Astrocyte of the hippocampus (primary cell): ENCODE results near the gene EMID1.
A peak's percentile ranks its signal among the peaks of the same experiment; 100 is the strongest.

ENCODE experiments used
- DNase-seq: peaks from one replicate; pipeline ENCODE4 v3.0.0; 2011; ENCODE audit warnings: low read depth, low spot score

EMID1 gene

DNA sequence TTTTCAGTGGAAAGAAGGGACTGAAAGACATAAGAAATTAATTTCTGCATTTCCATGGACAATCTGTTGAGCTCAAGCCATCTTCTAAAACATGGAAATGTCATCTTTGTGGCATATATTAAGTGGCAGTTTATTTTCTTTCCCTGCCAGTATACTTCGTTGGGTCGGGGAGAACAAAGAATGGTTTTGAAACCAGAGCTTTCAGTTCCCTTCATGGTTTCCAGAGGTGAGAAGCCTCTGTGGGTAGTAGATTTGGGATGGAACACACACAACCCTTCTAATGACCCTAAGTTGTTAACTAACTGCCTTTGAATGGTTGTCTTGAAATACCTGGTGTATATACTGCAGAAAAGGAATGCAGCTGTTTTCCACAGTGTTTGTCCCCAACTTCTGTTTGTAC, 83.1 kb downstream of the EMID1 start:
- DNase-seq = no peak

DNA sequence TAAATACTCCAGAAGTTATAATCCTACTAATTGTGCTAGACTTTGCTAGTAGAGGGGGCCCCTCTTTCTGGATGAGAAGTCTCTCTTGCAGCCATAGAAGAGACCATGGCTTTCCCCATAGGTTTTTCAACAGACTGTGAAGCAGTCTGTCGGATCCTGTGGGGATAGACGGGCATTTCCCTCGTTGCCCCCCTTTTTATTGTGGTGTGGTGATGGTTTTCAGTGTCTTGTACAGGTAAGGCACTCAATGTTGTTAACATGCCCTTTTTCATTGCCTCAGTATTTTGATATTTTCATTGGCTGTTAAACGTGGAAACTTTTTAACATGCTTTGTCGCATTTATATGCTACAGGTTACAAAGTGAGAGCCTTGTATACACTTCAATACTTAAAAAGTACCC, 84.4 kb downstream of the EMID1 start:
- no peak for DNase-seq

DNA sequence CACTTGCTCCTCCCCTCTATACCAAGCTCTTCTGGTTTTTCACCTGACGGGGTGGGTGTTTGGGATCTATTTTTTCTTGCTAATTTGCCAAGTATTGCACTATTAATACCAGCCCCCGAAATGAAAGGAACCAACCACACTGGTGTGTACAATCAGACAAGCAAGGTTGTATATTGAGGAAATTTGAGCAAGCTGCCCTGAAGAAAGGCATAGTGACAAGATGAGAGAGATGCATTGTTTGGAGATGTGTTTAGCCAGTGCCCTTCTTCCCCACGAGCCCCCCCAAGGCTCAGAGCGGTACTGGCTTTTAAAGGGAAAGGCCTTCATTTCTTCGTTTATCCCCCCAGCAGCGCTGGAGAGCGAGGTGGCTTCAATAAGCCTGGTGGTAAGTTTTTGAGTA, 85.5 kb downstream of the EMID1 start:
- DNase-seq = no peak

DNA sequence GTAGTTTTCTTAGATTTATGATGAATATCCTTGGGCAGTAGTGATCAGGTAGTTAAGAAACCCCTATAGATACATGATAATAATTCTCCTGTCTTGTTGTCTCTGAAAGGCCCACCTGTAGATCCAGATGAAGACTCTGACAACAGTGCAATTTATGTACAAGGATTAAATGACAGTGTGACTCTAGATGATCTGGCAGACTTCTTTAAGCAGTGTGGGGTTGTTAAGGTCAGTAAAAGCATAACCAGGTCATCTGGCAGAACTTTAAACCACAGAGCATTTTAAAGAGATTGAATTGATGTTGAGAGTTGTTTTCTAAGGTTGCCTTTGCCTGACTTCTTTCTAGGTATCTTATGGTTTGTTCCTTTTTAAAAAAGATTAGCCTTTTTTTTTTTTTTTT, 86.7 kb downstream of the EMID1 start:
- DNase-seq = no peak

DNA sequence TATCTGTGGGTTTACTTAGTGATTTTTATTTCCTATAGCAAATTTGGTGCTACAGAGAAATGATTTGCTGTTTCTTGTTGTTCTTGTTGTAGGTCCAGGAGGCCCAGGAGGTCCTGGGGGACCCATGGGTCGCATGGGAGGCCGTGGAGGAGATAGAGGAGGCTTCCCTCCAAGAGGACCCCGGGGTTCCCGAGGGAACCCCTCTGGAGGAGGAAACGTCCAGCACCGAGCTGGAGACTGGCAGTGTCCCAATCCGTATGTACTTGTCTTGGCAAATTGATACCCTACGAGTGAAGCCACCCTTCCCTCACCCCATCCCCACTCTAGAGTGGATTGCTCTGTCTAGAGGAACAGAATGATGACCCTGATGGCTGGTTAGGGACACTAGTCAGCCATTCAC, 92.9 kb downstream of the EMID1 start:
- DNase-seq = no peak

DNA sequence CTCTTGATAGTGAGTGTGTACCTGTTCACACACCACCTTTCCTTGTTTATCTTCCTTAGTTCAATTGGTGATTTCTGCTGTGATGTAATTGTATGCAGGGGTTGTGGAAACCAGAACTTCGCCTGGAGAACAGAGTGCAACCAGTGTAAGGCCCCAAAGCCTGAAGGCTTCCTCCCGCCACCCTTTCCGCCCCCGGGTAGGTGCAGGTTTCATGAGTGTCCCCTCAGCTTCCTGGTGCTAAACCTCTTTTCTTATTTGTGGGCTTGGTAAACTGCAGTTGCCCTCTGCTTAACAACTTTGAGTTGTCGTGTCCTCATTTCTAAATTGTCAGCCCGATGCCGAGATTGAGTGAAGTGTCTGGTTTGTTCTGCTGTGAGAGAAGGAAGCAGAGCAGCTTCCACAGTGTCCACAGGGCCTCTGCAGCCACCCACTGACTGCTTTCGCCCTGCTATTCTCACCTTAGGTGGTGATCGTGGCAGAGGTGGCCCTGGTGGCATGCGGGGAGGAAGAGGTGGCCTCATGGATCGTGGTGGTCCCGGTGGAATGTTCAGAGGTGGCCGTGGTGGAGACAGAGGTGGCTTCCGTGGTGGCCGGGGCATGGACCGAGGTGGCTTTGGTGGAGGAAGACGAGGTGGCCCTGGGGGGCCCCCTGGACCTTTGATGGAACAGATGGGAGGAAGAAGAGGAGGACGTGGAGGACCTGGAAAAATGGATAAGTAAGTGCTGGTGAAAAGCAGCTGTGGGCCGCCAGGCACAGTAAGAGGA, 93.6 kb downstream of the EMID1 start:
- DNase-seq = no peak

DNA sequence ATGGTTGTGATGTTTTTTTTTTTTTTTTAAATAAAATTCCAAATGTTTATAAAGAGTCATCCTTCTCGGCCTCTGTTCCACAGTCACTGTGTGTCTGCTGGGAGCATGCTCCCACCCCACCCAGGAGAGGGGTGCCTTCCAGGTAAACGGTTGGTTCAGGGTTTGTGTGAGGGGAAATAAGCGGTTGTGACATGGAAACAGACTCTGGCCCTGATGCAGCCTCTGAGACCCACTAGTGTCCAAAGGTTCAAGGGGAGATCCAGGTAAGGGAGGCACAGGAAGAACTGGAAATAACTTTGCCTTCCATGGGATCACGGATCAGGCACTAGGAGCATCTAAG, 94.7 kb downstream of the EMID1 start:
- no peak for DNase-seq

DNA sequence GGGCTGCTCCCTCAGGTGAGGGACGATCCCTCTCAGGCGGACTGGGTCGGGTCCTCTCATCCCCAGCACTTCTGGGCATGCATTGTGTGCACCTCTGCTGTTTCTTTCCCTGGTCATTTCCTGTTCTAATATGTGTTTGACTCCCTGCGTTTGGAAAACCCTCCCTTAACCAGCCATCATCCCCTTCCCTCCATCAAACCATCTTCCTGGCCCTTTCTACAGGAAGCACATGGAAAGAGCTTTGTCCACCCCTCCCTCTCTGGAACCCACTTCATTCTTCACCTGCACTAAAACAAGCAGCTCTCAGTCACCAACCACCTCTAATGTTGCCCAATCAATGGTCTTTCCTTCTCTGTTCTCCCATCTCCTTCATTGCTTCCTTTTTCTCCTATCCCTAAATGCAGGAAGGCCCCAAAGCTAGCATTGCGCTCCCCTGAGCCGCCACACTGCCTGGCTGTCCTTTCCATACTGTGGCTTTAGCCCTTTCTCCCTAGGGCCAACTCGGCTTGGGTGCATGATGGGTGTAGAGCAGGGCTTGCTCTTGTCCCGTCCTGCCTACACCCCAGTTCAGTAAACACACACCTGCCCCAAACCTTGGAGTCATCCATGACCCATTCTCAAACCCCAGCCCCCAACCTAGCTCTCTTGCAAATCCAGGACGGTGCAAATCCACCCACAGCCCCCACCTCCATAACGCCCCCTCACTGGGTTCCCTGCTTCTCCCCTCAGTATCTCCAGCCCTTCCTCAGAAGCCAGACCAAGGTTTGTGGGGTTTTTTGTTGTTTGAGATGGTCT, 95.3 kb downstream of the EMID1 start:
- DNase-seq = no peak

DNA sequence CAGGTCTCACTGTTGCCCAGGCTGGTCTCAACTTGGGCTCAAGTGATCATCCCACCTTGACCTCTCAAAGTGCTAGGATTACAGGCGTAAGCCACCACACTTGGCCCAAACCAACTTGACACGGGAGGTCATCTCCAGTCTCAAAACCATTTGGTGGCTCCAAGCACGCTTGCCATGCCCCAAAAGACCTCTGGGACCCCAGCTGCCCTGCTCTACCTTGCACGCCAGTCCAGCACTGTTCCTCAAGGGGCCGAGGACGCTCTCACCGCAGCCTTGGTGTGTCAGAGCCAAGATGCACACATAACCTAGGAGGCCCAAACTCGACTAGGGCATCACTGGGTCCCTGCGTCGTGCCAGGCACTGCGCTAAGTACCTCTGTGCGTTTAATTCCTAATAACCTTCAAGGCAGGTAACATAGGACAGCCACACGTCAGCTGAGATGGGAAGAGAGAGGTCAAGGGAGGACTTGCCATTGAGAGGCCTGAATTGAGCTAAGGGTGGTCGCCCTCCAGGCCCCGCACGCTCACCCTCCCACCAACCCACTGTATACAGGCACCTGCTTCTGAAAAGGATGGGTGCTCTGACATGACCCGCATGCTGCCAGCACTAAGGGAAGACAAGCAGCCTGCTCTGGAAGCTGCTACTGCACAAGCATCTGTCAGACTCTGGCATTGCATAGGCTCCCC, 96.2 kb downstream of the EMID1 start:
- DNase-seq = no peak

DNA sequence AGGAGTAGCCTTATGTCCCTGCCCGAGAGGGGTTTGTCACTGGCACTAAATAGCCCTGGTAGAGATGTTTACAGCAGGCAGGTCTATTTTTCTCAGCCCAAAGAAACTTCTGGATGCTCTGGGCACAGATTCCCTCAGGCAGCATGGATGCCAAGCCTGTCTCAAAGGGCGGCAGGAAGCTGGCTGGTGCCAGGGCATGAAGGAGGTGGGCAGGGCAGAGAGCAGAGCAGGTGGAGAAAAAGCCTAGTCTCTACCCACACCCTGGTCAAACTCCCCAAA, 96.6 kb downstream of the EMID1 start:
- DNase-seq = no peak

DNA sequence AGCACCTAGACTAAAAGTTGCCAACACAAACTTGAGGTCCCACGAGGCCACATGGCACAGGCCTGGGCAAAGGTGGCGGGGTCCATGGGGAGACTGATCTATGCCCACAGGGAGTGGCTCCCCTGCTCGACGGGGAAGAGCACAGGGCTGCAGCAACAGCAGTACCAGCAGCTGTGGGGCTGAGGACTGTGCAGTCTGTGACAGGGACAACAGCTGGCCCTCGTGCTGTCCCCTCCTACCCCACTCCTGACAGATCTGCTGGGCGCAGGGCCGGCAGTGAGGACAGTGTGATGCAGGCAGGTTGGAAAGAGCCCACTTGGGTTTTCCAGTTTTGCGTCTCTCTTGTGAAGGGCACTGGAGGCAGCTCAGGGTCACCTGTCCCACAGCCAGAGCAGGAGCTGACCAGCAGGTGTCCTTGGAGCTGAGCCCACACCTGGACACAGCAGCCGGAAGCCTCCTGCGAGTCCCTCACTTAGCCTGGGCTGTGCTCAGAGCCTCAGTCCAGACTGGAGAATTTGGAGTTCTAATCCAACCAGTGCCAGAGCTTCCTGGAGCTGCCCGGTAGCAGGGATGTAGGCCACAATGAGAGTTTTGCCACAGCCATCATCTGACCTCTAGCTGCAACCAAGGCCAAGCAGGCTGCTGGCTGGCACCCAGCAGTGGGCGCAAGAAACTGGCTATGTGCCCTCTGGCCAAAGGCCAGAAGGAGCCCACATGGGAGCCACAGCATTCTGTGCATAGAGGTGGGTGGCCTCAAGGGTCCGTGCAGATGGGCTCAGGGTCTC, 97.2 kb downstream of the EMID1 start:
- DNase-seq = no peak

DNA sequence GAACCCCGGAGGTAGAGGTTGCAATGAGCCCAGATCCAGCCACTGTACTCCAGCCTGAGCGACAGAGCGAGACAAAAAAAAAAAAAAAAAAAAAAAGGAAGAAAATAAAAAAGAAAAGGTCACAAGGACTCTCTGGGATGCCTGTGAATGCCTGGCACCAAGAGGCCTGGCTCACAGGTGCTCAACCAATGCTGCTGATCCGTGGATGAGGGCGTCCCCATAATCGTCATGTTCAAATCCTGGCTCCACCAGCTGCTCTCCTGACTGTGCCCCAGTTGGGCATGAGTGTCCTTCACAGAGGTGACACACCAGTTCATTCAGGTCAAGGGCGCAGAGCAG, 100.1 kb downstream of the EMID1 start:
- DNase-seq = no peak

DNA sequence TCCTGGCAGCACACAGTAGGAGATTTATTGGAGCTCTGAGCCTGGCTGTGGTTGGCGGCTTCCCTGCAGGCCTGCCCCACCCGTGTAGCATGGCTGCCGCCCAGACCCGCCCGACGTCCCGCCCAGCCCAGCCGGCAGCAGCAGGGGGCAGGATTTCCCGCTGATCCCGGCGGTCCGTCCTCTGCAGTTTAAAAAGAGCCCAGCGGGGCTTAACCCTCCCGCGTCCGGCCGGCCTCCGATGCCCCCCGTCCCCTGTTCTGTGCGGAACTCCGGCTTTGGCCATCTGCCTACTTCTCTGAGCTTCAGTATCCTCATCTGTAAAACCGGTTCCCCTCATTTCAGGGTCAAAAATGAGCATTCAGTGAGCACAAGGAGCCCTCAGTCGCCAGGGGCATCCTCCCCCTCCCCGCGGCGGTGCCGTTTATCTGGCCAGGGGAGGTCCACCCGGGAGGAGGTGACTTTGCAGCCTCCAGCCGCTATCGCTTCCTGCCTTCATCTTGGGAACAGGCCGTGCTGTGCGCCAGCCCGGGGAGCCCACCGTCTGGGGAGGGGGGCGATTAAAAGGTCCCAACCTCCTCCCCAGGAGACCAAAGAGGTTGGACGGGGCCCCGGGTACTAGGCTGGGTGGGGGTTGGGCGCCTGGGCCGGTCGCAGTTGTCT, 100.6 kb downstream of the EMID1 start, which contains the start of gene GAS2L1:
Gene GAS2L1 (plus strand): TSS at position 476 of the 660 bp plus-strand sequence. CDS start 1,456 bp downstream, outside the sequence.
- peak; percentile 94 for DNase-seq

DNA sequence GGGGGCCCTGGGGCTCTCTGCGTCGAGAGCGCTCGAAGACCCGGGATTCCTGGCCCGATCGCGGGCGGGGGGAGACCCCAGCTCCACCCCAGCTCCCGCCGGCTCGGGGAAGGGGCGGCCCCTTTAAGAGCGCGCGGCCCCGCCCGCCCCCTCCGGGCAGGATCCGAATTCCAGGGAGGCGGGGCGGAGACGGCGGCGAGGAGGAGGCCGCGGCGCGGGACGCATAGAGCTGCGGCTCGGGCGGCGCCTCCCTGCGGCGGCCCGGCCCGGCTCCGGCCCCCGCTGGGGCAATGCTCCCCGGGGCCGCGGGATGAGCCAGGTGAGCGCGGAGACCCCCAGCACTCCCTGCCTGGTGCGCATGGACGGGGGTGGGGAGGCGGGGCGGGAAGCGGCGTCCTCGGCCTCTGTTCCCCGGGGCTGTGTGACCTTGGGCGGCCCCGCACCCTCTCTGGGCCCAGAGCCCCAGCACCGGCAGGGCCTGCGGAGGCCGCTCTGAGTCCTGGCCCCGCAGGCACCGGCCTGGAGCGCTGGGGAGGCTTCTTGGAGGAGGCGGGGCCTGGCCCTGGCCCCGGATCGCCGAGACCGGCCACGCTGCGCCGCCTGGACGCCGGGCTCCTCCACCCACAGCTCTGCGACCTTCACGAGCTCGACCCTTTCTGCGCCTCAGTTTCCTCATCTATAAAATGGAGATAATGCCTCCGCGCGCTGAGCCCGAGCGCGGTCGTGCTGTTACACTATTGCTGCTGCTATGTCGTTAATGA, 101.3 kb downstream of the EMID1 start:
- peak; percentile 92 for DNase-seq

DNA sequence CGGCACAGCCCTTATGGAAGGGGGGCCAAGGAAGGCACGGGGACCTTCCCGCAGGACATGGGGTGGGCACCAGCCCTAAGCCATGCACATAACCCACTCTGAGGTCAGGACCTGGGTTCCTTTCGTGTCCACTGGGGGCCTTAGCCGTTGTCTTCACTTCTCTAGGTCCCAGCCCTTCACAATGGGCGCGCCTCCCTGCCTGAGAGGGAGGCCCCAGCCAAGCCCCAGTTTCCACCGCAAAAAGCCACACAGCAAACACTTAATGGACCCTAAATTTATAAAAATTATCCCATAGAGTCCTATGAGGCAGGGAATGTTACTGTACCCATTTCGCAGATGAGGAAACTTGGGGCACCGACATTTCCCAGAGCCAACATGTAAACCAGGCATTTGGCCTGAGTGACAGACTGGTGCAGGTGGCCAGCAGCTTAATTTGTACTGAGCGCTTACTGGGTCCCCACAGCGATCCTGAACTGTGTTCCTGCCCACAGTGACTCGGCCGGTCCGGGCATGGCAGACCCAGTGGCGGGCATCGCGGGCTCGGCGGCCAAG, 102.0 kb downstream of the EMID1 start:
- DNase-seq = no peak

DNA sequence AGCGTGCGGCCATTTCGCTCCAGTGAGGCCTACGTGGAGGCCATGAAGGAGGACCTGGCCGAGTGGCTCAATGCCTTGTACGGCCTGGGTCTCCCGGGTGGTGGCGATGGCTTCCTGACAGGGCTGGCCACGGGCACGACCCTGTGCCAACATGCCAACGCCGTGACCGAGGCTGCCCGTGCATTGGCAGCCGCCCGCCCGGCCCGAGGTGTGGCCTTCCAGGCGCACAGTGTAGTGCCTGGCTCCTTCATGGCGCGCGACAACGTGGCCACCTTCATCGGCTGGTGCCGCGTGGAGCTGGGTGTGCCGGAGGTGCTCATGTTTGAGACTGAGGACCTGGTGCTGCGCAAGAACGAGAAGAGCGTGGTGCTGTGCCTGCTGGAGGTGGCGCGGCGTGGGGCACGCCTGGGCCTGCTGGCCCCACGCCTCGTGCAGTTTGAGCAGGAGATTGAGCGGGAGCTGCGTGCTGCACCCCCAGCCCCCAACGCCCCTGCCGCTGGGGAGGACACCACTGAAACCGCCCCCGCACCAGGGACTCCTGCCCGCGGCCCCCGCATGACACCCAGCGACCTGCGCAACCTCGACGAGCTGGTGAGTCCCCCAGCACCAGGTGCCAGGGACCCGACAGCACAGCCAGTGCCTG, 102.6 kb downstream of the EMID1 start:
- no peak for DNase-seq

DNA sequence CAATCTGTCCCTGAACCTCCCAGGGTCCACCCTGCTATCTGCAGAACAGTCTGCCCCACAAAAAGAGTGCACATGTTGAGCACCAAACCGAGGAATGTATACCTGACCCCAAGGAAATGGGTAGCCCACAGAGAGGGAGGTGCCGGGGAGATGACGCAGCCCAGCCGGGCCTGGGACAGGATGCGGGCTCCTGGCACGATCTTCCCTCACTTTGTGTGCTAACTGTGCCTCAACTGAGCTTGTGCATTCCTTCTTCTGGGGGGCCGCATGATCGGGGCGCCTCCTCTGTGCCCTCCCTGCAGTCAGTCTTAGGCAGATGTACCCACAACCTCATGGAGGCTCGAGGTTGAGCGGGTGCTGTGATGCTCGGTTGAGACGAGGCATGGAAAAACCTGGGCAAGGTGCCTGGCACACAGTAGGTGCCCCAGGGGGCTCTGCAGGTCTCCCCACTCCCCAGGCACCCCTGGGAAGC, 103.1 kb downstream of the EMID1 start:
- peak; percentile 76 for DNase-seq
